NK-92 (cell line): Measurements from ENCODE around the gene CCDC187.
"Not testable (repeated sequence)": the region's sequence is repeated elsewhere in the genome, so short reads cannot be mapped to it uniquely, and the experiment has no call there.

ENCODE experiments used
- DNase-seq: peaks from one replicate; lab custom pipeline; 2025; ENCODE audit not compliant: unreplicated experiment; lab: John Stamatoyannopoulos, UW

Gene CCDC187

DNA sequence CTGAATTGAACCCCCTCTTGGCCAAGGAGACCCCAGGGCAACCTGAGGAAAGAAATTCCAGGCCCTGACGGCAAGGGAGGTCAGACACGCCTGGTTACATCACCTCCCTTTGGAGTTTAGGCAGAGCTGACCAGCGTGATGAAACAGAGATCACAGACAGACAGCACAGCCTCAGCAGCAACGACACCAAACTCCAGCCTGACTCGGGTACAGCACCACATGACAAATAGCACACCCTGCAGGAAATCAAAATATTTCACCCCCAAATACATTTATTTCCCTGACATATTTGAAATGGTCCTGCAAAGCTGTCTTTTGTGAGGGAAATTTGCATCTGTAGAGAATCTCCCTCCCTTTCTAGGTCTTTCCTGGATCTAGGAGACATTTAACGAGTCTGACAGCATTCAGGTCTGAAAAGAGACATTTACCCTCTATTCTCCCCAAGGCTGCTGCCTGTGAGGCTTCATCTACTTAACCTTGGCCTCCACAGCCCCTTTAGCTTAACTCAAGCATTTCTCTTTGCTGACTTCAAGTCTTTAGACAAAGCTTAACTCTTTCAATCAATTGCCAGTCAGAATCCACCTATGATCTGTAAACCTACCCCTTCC, 60.9 kb downstream of the CCDC187 start:
- no peak for DNase-seq

DNA sequence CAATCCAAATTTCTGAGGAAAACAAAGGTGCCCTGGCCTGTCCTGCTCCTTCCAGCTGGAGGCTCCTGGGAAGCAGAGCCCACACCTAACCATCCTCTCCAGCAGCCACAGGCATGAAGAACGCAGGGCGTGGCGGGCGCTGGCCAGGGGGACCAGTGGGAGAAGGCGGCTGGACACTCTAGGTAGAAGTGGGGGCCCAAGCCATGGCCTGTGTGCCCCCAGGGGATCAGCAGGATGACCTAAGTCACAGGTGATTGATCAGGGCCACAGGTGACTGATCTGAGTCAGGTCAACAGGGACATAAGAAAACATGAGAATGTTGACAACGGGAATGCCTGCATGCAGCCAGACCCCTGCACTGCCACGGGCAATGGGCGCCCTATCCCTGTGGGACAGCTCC, 61.6 kb downstream of the CCDC187 start:
- no peak for DNase-seq

DNA sequence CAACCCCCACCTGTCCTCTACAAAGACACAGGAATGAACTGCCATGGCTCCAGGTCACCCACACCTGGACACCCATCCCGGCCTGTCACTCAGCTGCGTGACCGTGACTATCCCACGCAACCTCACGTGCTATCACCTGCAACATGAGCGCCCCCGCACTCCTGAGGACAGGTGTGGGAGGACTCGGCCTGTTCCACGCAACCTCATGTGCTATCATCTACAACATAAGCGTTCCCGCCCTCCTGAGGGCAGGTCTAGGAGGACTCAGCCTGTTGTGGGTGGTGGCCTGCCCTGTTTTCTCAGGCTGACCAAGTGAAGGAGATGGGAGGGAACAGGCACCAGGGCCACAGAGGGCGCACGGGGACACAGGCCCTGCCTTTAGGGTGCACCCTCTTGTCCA, 62.4 kb downstream of the CCDC187 start:
- DNase-seq = no peak

DNA sequence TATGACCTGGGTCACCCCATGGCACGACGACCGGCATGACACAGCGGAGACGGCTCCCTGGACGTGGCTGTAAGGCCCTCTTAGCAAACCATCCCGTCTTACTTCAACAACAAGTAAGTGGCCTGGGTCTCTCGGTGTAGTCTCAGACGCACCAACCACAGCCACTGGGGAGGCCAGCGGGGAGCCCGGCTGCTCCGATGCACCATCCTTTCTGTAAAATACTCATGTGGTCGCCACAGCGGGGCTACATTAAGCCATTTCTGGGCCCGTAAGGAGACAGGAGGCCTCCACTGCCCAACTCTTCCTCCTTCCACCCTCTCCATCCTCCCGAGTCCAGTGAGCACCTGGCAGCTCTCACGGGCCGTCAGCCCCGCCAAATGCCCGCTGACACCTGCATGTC, 63.0 kb downstream of the CCDC187 start:
- DNase-seq = no peak

DNA sequence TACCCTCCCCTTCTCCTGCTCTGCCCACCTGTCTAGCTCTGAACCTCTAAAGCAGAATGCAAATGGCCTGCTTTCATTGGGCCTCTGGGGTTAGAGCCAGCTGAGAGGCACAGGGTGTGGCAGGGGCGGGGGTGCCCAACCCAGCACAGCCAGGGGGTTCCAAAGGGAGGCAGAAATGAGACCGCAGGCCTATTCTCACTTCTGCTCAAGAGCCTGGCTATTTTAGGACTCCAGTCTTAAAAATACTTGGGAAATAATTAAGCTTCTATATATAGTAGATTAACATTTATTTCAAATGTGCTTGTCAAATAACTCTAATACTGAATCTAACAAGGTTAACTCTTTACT, 63.9 kb downstream of the CCDC187 start:
- DNase-seq = no peak

DNA sequence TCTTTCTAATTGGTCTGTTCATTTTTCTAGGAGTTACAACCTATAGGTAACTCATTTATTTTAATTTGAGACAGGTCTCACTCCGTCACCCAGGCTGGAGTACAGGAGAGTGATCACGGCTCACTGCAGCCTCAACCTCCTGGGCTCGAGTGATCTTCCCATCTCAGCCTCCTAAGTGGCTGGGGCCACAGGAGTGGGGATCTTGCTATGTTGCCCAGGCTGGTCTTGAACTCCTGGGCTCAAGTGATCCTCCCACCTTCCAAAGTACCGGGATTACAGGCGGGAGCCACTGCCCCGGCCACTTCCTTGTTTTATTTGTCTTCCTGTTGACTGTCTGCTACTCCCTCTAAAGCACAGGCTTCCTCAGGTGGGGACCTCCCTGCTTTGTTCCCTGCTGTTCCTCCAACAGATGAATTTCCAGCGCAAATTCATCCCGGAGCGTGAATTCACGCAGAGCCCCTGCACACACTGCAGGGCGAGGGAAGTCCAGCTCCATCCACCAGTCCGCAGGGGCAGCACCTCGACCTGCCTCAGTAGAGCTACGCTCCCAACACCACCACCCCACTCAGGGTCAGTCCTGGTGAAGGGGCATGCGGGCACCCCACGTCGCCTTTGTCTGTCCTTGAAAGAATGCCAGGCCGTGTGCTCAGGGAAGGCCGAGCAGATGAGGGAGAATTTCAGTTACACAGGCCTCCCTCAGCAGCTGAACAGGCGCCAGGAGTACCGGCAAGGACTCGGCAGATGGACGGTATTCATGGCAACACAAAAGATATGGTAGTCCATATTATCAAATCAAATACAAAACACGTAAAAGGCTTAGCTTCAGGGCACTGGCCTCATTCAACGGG, 64.5 kb downstream of the CCDC187 start:
- no peak for DNase-seq

DNA sequence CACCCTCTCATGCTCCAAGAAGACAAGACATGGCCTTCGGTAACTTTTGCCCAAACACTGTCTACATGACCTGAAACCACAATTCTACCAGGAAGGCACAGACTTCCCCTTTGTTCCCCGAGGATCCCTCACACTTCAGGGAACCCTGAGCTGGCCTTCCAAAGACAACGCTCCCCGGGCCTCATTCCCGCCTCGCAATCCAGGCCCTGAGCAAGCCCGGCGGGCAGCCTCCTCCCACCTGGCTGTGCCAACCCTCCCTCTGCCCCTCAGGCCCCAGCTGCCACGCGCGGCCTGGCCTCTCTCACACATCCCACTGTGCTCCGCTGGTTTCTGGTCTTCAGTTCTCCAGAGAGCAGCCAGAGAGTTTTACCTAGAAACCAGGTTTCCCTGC, 65.6 kb downstream of the CCDC187 start:
- DNase-seq = no peak

DNA sequence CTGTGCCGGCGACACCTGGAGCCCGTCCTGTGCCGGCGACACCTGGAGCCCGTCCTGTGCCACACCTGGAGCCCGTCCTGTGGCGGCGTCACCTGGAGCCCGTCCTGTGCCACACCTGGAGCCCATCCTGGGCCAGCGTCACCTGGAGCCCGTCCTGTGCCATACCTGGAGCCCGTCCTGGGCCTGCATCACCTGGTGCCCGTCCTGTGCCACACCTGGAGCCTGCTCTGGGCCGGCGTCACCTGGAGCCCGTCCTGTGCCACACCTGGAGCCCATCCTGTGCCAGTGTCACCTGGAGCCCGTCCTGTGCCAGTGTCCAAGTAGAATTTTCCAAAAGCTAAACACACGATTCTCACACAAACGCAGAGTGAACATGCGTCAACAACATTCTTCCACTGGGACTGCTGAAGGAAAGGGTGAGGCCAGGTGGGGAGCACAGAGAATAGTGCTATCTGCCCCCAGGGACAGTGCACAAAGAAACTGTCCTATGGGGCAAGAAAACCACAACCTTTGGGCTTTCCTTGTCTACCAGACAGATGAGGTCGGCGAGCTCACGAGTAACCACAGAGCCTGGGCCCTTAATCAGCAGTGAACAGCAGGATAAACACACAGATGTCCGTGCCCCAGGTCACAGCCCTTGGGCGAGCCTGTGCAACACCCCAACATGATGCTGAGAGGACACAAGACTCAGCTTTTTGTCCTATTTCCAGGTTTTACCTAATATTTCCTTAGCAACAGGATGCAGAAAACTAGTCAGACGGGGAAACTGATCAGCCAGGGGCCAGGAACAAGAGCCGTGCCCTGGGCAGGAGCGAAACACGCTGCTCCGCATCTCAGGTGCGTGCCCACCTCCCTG, 66.2 kb downstream of the CCDC187 start:
- DNase-seq = no peak

DNA sequence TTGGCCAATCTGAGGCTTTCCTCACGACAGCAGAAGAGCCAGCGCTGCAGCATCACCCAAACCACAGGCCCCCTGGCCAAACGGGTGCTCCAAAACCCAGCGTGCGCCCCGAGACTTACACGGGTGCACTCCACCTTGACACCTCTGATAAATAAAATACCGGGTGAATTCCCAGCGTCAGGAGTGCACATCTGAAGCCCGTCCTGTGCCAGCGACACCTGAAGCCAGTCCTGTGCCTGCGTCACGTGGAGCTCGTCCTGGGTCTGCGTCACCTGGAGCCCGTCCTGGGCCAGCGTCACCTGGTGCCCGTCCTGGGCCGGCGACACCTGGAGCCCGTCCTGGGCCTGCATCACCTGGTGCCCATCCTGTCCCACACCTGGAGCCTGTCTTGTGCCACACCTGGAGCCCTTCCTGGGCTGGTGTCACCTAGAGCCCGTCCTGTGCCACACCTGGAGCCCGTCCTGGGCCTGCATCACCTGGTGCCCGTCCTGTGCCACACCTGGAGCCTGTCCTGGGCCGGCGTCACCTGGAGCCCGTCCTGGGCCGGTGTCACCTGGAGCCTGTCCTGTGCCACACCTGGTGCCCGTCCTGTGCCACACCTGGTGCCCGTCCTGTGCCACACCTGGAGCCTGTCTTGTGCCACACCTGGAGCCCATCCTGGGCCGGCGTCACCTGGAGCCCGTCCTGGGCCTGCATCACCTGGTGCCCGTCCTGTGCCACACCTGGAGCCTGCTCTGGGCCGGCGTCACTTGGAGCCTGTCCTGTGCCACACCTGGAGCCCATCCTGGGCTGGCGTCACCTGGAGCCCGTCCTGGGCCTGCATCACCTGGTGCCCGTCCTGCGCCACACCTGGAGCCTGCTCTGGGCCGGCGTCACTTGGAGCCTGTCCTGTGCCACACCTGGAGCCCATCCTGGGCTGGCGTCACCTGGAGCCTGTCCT, 67.2 kb downstream of the CCDC187 start:
- not testable (repeated sequence) for DNase-seq

DNA sequence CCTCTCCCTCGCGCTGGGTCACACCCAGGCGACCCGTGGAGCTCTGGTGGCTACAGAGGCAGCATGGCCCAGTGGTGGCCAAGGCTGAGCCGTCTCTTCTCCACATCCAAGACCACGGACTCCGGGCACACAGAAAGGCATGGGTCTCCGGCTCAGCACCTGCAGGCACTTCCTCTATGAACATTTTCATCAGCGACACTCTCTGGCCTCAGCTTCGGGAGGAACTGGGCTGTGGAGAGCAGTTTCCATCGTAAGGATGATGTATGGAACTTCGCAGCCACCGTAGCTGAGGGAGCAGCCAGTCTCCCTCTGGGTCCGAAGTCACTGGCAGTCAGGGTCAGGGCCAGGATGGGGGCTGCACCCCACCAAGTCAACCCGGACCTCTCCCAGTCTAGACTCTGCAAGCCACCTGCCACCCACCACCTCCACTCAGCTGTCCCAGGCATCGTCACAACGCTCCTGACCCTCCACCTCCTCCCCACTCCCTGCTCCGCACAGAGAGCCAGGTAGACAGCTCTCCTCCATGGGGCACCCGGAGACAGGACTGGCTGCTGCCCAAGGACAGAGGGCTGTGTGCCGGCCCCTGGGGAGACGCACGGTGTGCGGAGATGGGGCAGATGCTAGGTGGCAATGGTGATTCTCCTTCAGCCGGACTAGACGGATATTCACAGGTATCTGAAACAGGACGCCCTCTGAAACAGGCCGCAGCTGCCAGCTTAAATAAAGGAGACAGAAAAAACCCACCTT, 68.0 kb downstream of the CCDC187 start:
- DNase-seq = no peak

DNA sequence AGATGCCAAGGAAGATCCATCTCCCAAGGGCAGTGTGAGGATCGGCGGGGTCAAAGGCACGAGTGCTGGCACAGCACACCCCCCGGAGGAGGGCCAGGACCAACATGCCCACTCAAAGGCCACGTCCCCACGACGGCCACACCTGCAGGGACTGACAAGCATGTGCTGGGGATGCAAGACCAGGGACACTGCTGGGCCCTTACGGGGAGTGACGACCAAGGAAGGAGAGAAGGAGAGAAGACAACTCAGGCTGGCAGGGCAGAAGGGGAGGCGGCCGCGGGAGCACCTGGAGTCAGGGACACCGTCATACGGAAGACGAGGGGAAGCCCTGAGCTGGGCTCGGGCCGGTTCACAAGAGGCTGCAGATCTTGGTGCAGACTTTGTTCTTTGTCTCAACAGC, 68.7 kb downstream of the CCDC187 start:
- no peak for DNase-seq

DNA sequence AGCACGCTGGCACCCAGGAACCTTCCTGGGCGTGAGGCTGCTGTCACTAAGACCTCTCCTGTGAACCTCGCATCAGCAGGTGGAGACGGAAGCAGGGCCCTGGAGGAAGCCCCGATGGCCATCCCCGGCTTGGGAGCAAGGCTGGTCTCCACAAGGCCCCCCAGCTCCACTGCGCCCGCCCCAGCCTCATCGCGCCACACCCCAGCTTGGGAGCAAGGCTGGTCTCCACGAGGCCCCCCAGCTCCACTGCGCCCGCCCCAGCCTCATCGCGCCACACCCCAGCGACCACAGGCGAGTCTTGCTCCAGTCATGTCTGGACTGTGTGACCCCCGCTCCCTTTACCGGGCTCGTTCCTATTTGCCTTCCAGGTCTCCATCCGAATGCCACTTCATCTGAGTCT, 69.3 kb downstream of the CCDC187 start:
- DNase-seq = no peak

DNA sequence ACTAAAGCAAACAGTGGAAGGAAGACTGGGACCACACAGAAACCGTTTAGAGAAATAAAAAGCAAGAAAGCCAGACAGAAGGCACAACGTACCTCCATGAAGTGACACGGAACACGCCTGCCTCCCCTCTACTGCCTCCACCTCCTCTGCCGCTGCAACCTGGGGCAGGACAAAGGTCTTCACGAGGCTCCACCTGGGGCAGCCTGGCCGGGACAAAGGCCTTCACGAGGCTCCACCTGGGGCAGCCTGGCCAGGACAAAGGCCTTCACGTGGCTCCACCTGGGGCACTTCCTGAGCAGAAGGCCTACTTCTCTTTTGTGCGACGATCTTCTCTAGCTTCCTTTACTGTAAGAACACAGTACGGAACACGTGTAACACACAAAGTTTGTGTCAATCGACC, 70.0 kb downstream of the CCDC187 start:
- no peak for DNase-seq

DNA sequence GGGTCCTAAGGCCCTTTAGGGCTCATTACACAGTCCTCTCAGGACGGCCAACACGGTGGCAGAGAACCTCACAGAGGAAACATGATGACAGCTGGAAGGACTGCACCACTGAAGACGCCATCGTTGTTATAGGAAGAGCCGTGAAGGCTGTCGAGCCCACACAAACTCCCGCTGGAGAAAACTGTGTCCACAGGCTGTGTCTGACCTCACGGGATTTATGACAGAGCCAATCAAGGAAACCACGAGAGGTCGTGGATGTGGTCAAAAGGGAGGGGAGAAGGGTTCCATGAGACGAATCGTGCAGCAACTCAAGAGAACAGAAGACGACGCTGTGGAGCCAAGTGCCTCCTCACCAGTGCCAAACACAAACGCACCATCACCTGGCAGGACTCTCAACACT, 70.5 kb downstream of the CCDC187 start:
- no peak for DNase-seq

DNA sequence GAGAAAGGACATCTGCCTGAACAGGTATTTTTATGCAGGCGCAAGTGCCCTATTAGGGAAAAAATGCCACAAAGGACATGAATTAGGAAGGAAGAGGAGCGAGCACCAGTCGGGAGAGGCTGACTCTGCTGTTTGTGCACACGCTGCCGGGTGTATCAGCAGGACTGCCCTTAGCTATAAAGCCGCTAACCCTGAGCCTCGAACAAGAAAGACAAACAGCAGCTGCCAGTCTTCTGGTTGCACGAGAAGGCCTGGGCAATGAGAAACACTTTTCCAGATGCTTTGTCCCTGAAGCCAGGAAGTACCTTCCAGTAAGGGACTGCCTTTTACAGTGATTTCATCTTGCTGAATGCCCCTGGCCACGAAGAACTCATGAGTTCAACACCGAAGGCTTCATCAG, 70.9 kb downstream of the CCDC187 start:
- DNase-seq = no peak

DNA sequence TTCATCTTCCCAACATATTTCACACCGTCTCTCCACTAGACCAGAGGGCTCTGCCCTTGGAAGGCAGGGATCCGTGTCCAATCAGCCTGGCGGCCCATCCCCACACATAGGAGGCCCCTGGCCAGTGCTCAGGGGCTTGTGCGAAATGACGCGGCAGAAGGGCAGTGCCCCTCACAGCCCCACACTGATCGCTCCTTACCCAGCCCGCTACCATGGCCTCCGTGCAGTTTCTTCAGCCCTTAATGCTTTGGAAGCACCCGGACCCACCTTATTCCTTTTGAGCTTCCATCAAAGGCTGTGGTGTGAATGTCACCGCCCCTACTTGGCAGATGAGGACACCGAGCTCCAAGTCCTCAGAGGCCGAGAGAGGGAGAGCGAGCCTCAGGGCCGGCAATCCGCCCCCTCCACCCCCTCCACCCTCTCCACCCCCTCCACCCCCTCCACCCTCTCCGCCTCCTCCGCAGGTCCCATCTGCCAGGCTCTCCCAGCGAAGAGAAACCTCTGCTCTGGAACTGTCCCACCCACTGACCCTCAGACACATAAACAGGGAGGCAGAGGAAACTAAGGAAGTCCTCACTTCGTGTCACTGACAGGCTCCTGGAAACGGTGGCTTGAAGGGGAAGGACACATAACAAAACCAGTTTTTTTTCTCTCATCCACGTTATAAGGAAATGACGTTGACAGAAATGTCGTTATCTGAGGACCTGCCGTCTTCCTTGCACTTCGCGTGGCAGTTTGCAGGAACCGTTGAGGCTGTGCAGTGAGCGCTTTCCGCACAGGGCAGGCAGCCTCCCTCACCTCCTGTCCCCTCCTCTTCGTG, 72.2 kb downstream of the CCDC187 start:
- no peak for DNase-seq

DNA sequence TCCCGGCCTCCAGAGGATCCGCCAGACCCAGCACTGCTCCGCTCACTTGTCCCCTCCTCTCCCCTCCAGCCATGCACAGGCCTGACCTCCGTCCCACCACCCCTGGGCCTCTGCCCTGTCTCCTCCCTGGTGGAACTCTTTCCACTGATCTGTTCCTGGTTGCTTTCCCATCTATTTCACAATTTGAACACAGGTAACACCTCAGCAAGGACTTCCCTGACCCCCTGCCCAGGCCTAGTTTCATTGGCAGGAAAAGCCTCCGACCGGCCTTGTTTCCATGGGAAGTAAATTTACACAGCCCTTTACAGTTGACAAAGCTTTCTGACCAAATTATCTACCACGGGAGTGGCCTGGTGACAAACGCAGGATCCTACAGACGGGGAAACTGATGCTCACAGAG, 73.1 kb downstream of the CCDC187 start:
- no peak for DNase-seq

DNA sequence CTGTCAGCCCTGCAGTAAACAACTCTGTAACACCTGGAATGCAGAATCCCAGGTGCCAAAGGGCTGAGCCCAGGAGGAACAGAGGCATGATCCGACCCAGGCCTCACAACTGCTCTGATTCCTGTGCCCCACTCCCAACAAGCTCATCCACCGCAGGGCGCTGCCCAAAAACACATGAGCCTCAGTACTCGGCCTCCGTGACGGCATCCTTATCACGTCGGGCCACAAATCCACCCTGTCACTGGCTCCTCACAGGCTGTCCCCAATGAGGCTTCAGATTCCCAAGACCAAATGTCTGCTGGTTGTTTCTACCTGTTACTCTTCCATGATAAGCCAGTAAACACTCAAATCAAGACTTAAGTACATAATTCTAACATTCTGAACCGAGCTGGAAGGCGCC, 73.5 kb downstream of the CCDC187 start:
- DNase-seq = no peak
